Fibroblast of villous mesenchyme (primary cell): ENCODE results near the gene CAMK2D. TPM values are rescaled to one million over a fixed set of nuclear protein-coding genes. Genes with fewer than 3 reads are reported as not detected.
"Not testable (repeated sequence)": the region's sequence is repeated elsewhere in the genome, so short reads cannot be mapped to it uniquely, and the experiment has no call there.

Source experiments
- DNase-seq: peaks from one replicate; pipeline ENCODE4 v3.0.0-alpha.2; 2010; ENCODE audit warnings: low read depth
- H3K4me3 ChIP-seq: 2 replicates; pipeline ENCODE4 v1.5.1; 2011; ENCODE audit warnings: low read depth, mild to moderate bottlenecking, low read length
- total RNA-seq: library from RNA; depleted of rRNA; stranded (reverse); fragments of >200 nt; gene quantifications from 2 replicates; pipeline ENCODE4 v1.2.3, GENCODE V29; 2012
- TF ChIP-seq, protein P1 (sequence below): IDR thresholded peaks from 2 replicates; pipeline ENCODE4 v1.5.1; 2012; ENCODE audit warnings: low read depth, mild to moderate bottlenecking, low read length; ENCODE audit not compliant: insufficient read depth

Gene CAMK2D
- total RNA-seq, 1 donor: 161 TPM

- H3K4me3 ChIP-seq: no peak overlapping the region
- no peak for DNase-seq
- TF ChIP-seq, protein P1, sequence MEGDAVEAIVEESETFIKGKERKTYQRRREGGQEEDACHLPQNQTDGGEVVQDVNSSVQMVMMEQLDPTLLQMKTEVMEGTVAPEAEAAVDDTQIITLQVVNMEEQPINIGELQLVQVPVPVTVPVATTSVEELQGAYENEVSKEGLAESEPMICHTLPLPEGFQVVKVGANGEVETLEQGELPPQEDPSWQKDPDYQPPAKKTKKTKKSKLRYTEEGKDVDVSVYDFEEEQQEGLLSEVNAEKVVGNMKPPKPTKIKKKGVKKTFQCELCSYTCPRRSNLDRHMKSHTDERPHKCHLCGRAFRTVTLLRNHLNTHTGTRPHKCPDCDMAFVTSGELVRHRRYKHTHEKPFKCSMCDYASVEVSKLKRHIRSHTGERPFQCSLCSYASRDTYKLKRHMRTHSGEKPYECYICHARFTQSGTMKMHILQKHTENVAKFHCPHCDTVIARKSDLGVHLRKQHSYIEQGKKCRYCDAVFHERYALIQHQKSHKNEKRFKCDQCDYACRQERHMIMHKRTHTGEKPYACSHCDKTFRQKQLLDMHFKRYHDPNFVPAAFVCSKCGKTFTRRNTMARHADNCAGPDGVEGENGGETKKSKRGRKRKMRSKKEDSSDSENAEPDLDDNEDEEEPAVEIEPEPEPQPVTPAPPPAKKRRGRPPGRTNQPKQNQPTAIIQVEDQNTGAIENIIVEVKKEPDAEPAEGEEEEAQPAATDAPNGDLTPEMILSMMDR: no peak
These were observed 69.9 kb downstream of the CAMK2D start for GRCh38 chr4:113691676-113692075.

DNA sequence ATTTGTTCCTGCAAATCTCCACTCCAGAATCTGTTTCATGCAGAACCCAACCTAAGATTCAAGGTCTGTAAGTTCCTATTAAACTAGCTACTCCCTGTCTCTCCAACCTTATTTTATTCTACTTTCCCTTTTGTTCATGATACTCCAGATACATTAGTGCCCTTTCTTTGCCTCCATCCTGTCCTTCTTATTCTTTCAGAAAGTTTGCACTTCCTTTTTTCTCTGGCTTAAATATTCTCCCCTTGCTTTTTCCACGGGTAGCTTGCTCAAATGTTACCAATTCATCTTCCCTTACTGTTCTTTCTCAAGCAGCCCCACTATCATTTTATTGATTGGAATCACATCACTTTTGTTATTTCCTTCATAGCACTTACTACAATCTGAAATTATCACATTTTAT, 72.1 kb downstream of the CAMK2D start:
- no peak overlapping the region for H3K4me3 ChIP-seq
- DNase-seq: no peak
- TF ChIP-seq, protein P1: no peak

- no peak for DNase-seq
- H3K4me3 ChIP-seq: no peak overlapping the region
- TF ChIP-seq, protein P1: no peak
These were observed 74.3 kb downstream of the CAMK2D start for GRCh38 chr4:113687067-113687718.

GRCh38 chr4:113685157-113685556, 76.4 kb downstream of the CAMK2D start:
- not testable (repeated sequence) for DNase-seq, H3K4me3 ChIP-seq

DNA sequence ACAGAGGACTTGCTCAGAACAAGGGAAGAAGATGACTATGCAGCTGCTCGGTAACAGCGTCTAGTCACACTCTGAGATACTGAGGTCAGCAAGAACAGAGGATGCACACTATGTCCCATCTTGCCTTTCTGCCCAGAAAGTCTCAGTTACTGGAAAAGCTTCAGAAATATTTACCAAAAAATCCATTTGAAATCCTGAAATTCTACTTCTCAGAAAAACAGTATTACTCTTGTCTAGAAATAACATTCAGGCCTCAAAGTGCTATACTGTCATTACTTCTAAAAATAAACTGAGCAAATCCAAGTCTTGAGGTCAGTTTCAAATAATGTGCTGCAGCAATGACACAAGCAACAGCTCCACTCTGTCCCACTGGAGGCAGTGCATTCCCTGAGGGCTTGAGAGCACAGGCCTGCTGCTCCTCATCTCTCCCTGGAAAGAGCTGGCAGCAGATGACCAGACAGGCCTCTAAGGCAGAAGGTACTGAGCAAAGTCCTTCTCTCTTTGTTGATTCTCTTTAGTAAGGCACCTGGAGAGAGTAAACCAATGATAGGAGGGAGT, 76.9 kb downstream of the CAMK2D start:
- peak; percentile 46 for DNase-seq
- no peak overlapping the region for H3K4me3 ChIP-seq
- TF ChIP-seq, protein P1: peak; percentile 37

DNA sequence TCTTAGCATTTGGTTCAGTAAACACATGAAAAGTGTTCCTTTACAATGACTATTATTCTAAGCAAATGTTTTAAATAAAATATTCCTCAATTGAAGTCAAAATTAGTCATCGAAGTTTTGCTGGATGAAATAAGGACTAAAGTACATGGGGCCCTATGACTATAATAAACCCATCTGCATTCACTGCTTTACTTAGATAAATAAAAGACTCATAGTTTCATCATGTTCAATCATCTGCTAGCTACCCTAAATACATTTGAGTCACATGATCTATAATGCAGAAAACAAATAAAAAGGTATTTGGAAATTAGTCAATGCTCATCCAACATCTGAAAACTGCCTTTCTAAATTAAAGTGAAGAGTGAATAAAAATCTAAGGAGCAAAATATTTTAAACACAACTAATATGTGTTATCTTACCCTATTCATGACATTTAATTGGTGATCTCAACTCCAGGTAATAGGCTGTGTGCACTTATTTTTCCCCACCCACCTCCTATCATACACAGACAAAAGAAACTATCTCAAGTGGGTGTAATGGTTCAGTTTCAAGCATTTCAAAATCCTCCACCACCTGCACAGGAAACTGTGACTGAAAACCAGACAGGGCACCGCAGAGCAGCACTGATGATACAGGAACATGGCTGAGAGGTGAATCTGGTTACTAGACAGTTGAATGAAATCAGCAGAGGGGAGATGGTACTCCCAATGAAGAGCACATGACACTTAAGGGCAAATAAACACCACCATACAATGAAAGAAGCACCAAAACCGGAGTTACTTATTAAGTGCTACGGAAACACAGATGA, 78.6 kb downstream of the CAMK2D start:
- TF ChIP-seq, protein P1: no peak
- H3K4me3 ChIP-seq: no peak overlapping the region

GRCh38 chr4:113678641-113679040, 82.9 kb downstream of the CAMK2D start:
- TF ChIP-seq, protein P1: no peak
- peak; percentile 49 for DNase-seq
- H3K4me3 ChIP-seq: no peak overlapping the region

More for the DNA sequence above, 78.6 kb downstream of the CAMK2D start:
- no peak for DNase-seq
